WTC11 (cell line): Measurements from ENCODE around the gene NUSAP1.

Experiments
- CTCF ChIP-seq: fragments of 200-600 bp; IDR thresholded peaks from 2 replicates; pipeline ENCODE4 v1.8.0; 2022; ENCODE audit warnings: antibody characterized with exemption
- E2F4 ChIP-seq: sonication (generic); formaldehyde crosslinking; IDR thresholded peaks from 2 replicates; pipeline ENCODE4 v1.8.1; 2022; ENCODE audit warnings: low read depth, mild to moderate bottlenecking, moderate library complexity, missing genetic modification reagents, borderline replicate concordance
- E2F5 ChIP-seq: sonication (generic); formaldehyde crosslinking; IDR thresholded peaks from 2 replicates; pipeline ENCODE4 v1.8.1; 2022; ENCODE audit warnings: mild to moderate bottlenecking, moderate library complexity, missing genetic modification reagents
- KAT7 ChIP-seq: sonication (generic); formaldehyde crosslinking; IDR thresholded peaks from 2 replicates; pipeline ENCODE4 v1.8.1; 2023; ENCODE audit warnings: missing genetic modification reagents, mild to moderate bottlenecking, borderline replicate concordance
- NFYB ChIP-seq: sonication (generic); formaldehyde crosslinking; conservative IDR thresholded peaks from 2 replicates; pipeline ENCODE4 v1.8.0; 2022; ENCODE audit warnings: low read depth, missing genetic modification reagents
- PRDM15 ChIP-seq: sonication (generic); formaldehyde crosslinking; IDR thresholded peaks from 2 replicates; pipeline ENCODE4 v1.8.0; 2022; ENCODE audit warnings: missing genetic modification reagents
- SOX15 ChIP-seq: fragments of 250-450 bp; sonication (Bioruptor Pico); IDR thresholded peaks from 2 replicates; pipeline ENCODE4 v1.9.0; 2021; ENCODE audit warnings: mild to moderate bottlenecking
- STAT6 ChIP-seq: sonication (generic); formaldehyde crosslinking; conservative IDR thresholded peaks from 2 replicates; pipeline ENCODE4 v1.8.1; 2023; ENCODE audit warnings: mild to moderate bottlenecking, low read depth, missing genetic modification reagents, moderate library complexity
- ZNF317 ChIP-seq: sonication (generic); formaldehyde crosslinking; IDR thresholded peaks from 2 replicates; pipeline ENCODE4 v1.8.1; 2023; ENCODE audit warnings: low read depth, mild to moderate bottlenecking, moderate library complexity, missing genetic modification reagents, borderline replicate concordance
- ZNF512 ChIP-seq: sonication (generic); formaldehyde crosslinking; IDR thresholded peaks from 2 replicates; pipeline ENCODE4 v1.8.1; 2022; ENCODE audit warnings: missing genetic modification reagents, borderline replicate concordance

- no peak for TF ChIP-seq KAT7
- TF ChIP-seq STAT6 (CRISPR knock-in tag): no peak
- TF ChIP-seq PRDM15: no peak
- TF ChIP-seq CTCF: no peak
- no peak for TF ChIP-seq E2F4 (CRISPR knock-in tag)
- TF ChIP-seq ZNF317 (CRISPR knock-in tag): no peak
- TF ChIP-seq NFYB: no peak
- no peak for TF ChIP-seq ZNF512
- TF ChIP-seq SOX15 (CRISPR knock-in tag): no peak
- no peak for TF ChIP-seq E2F5 (CRISPR knock-in tag)
These were observed 14.6 kb downstream of the NUSAP1 start for GRCh38 chr15:41347236-41347635.
